Large intestine (tissue), 3 donors: Measurements from ENCODE around the gene FADD. TPM values are rescaled to one million over a fixed set of nuclear protein-coding genes. Genes with fewer than 3 reads are reported as not detected.

ENCODE experiments used
- DNase-seq, 2 donors: peaks; one replicate each; pipeline versions ENCODE4 v3.0.0 to v3.0.0-alpha.2; 2013
- H3K27ac ChIP-seq: one replicate; pipeline ENCODE4 v1.5.1; 2013; ENCODE audit warnings: low read length
- H3K27me3 ChIP-seq: 2 replicates; pipeline ENCODE4 v1.6.1; 2013; ENCODE audit warnings: low read length; ENCODE audit not compliant: control insufficient read depth, insufficient read depth
- H3K36me3 ChIP-seq: 2 replicates; pipeline ENCODE4 v1.6.1; 2013; ENCODE audit warnings: low read length; ENCODE audit not compliant: control insufficient read depth, insufficient read depth
- H3K4me1 ChIP-seq: one replicate; pipeline ENCODE4 v1.6.1; 2013; ENCODE audit warnings: low read length; ENCODE audit not compliant: control insufficient read depth, insufficient read depth
- H3K4me3 ChIP-seq: one replicate; pipeline ENCODE4 v1.5.1; 2013; ENCODE audit warnings: low read length
- H3K9me3 ChIP-seq: one replicate; pipeline ENCODE4 v1.6.1; 2013; ENCODE audit warnings: mild to moderate bottlenecking, low read depth, low read length, moderate library complexity; ENCODE audit not compliant: control insufficient read depth
- WGBS: methylation state at CpG from one replicate; pipeline ENCODE4 v1.1.5; 2013; ENCODE audit warnings: low lambda C conversion rate; ENCODE audit not compliant: insufficient coverage; 5-methylcytosine and 5-hydroxymethylcytosine counted together
- polyA plus RNA-seq: library from polyadenylated mRNA; unstranded; fragments of 120-200 nt; gene quantifications from one replicate; pipeline ENCODE4 v1.2.1, GENCODE V29; 2013

FADD gene
- polyA plus RNA-seq, 1 donor: 18.1 TPM

DNA sequence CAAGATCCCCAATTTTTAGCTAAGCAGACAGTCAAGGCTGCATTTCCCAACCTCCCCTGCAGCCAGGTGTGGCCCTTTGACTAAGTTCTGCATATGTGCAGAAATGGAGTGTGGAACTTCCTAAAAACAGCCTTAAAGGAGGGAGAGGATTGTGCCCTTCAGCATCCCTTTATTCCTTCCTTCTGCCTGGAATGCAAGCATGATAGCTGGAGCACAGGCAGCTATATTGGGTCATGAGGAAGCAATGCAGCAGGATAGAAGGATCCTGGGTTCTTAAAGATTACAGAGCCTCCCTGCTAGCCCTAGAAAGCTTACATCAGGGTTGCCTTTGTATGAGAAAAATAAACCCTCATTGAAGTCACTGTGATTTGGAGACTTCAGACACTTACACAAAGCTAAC lies 29.9 kb downstream of the FADD start:
- H3K27me3 ChIP-seq: no peaks in the 10 kb centered on the region
- DNase-seq: no peak
- no peak overlapping the region for H3K27ac ChIP-seq
- no peak overlapping the region for H3K4me3 ChIP-seq
- H3K36me3 ChIP-seq: no peaks in the 10 kb centered on the region
- no peaks in the 10 kb centered on the region for H3K4me1 ChIP-seq
- H3K9me3 ChIP-seq: no peaks in the 10 kb centered on the region

GRCh38 chr11:70233511-70233934 lies 30.4 kb downstream of the FADD start:
- no peak for DNase-seq
- H3K4me1 ChIP-seq: no peaks in the 10 kb centered on the region
- no peaks in the 10 kb centered on the region for H3K9me3 ChIP-seq
- H3K27me3 ChIP-seq: no peaks in the 10 kb centered on the region
- no peak overlapping the region for H3K27ac ChIP-seq
- no CpG with 5 or more reads among the region's 11 CpGs for WGBS
- H3K36me3 ChIP-seq: no peaks in the 10 kb centered on the region
- H3K4me3 ChIP-seq: no peak overlapping the region

DNA sequence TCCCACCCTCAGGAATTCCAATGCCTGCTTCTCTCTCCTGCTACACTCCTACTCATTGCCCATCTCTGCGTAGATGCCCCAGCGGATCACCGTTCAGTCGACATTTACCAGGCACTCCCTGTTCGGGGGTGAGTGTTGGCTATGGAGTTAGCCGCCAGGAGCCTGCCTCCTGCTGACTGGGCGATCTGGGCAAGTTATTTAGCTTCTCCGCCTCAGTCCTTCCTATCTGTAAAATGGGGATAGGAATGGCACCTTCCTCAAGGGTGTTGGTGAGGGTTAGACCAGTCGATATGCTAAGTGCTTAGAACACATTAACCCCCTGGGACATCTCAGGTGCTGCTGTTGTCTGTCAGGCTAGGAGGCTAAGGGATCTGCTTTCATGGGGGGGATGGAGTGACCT lies 30.9 kb downstream of the FADD start:
- H3K4me3 ChIP-seq: no peak overlapping the region
- no CpG with 5 or more reads among the region's 9 CpGs for WGBS

GRCh38 chr11:70240337-70240736 lies 37.2 kb downstream of the FADD start:
- Histone ChIP-seq H3K27ac (no peak overlapping the region), H3K9me3 (no peaks in the 10 kb centered on the region), H3K4me3 (no peak overlapping the region), H3K4me1 (peaks cover 6% of the 10 kb centered on the region), H3K36me3 (no peaks in the 10 kb centered on the region), H3K27me3 (no peaks in the 10 kb centered on the region)
- no CpG with 5 or more reads among the region's 16 CpGs for WGBS
- no peak for DNase-seq

More for the DNA sequence above, 30.9 kb downstream of the FADD start:
- no peaks in the 10 kb centered on the region for H3K27me3 ChIP-seq
- no peaks in the 10 kb centered on the region for H3K36me3 ChIP-seq
- no peaks in the 10 kb centered on the region for H3K9me3 ChIP-seq
- H3K4me1 ChIP-seq: no peaks in the 10 kb centered on the region
- H3K27ac ChIP-seq: no peak overlapping the region
- no peak for DNase-seq

GRCh38 chr11:70241709-70242108 lies 38.6 kb downstream of the FADD start:
- Histone ChIP-seq H3K4me3 (no peak overlapping the region), H3K27ac (no peak overlapping the region), H3K9me3 (no peaks in the 10 kb centered on the region), H3K36me3 (no peaks in the 10 kb centered on the region), H3K4me1 (peaks cover 6% of the 10 kb centered on the region), H3K27me3 (no peaks in the 10 kb centered on the region)
- WGBS: 100% methylated on average over 1 of the region's 3 CpGs
- DNase-seq: no peak

DNA sequence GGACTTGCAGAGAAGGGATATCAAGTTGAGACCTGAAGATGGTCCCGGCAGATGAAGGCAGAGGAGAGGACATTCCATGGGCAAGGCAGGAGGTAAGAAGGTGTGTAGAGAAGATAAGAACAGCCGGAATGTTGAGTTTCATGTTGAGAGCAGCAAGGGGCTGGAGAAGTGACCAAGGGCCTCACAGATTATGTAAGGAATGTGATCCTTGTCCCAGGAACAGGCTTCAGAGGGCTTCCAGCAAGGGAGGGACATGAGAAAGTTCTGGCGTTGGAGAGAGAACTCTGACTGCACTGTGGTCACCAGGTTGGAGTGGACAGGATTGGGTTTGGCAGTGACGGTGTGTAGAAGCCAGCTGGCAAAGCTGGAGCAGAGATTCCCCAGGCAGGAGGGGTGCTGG lies 39.8 kb downstream of the FADD start:
- no peak overlapping the region for H3K4me3 ChIP-seq
- H3K27me3 ChIP-seq: no peaks in the 10 kb centered on the region
- peak overlapping the region; percentile 23 for H3K27ac ChIP-seq
- 38% methylated on average over 1 of the region's 4 CpGs for WGBS
- peaks cover 12% of the 10 kb centered on the region for H3K4me1 ChIP-seq
- no peaks in the 10 kb centered on the region for H3K9me3 ChIP-seq
- peak; percentile 26 to 61 for DNase-seq
- no peaks in the 10 kb centered on the region for H3K36me3 ChIP-seq

DNA sequence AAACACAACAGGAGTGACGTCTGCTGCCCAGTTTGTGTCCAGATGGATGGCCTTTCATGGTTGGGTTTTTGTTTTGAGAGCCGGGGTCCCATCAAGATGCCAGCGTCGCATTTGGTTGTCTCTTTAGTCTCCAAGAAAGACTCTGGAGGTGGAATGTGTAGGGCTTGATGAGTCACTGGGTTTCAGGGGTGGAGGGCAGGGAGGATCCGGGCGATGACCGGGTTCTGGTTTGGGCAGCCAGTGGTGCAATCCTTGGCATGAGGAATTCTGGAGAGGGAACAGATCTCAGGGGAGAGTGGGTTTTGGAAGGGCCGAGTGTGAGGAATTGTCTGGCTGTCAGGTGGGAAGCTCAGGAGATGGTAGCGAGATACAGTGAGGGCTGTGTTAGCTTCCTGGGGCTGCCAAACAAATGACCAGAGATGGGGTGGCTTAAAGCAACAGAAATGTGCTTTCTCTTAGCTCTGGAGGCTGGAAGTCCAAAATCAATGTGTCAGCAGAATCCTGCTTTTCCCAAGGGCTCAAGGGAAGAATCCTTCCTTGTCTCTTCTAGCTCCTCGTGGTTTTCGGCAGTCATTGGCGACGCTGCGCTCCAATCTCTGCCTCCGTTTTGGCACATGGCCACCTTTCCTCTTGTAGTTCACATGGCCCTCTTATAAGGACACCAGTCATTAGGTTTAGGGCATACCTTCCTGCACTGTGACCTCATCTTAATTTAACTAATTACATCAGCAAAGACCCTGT lies 41.0 kb downstream of the FADD start:
- WGBS: 100% methylated on average over 1 of the region's 15 CpGs
- H3K4me3 ChIP-seq: no peak overlapping the region
- DNase-seq: no peak
- peaks cover 12% of the 10 kb centered on the region for H3K4me1 ChIP-seq
- H3K36me3 ChIP-seq: no peaks in the 10 kb centered on the region
- no peaks in the 10 kb centered on the region for H3K27me3 ChIP-seq
- no peak overlapping the region for H3K27ac ChIP-seq
- H3K9me3 ChIP-seq: no peaks in the 10 kb centered on the region

DNA sequence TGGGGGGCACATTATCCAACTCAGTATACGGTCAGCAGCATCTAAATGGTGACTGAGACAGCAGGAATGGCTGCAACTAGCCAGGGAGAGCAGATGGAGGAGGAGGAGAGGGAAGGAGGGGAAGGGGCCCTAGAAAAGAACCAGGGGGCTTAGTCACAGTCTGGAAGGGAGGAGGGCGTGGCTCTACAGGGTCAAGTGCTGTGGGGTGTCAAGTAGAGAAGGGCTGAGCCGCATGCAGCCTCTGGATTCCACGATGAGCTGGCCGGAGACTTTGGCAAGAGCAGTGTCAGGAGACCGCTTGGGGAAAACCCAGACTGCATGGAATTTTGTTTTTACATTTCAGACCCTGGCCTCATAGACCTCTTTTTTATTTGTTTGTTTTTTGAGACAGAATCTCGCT lies 41.6 kb downstream of the FADD start:
- Histone ChIP-seq H3K36me3 (no peaks in the 10 kb centered on the region), H3K9me3 (no peaks in the 10 kb centered on the region), H3K27me3 (no peaks in the 10 kb centered on the region), H3K4me1 (peaks cover 12% of the 10 kb centered on the region), H3K4me3 (no peak overlapping the region), H3K27ac (no peak overlapping the region)
- DNase-seq: no peak
- no CpG with 5 or more reads among the region's 7 CpGs for WGBS

GRCh38 chr11:70246196-70246595 lies 43.1 kb downstream of the FADD start:
- Histone ChIP-seq H3K4me3 (no peak overlapping the region), H3K27ac (no peak overlapping the region), H3K4me1 (peaks cover 12% of the 10 kb centered on the region), H3K27me3 (no peaks in the 10 kb centered on the region), H3K9me3 (no peaks in the 10 kb centered on the region), H3K36me3 (no peaks in the 10 kb centered on the region)
- WGBS: no CpG with 5 or more reads among the region's 8 CpGs
- no peak for DNase-seq

DNA sequence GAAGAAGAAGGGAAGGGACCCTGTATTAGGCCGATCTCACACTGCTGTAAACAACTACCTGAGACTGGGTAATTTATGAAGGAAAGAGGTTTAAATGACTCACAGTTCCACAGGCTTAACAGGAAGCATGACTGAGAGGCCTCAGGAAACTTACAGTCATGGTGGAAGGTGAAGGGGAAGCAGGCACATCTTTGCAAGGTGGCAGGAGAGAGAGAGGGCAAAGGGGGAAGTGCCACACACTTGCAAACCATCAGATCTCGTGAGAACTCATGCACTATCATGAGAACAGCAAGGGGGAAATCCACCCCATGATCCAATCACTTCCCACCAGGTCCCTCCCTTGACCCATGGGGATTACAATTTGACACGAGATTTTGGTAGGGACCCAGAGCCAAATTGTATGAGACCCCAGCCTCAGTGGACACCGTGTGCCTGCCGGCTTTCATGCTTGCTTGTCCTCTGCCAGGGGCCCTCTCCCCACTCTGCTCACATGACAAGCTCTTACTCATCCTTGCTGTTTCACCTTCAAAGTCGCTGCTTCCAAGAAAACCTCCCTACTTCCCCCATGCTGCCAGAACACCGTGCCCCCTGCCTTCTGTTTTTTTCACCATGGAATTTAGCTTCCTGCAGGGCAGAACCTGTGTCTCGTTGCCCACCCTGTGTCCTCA lies 44.1 kb downstream of the FADD start:
- Histone ChIP-seq H3K36me3 (no peaks in the 10 kb centered on the region), H3K4me3 (no peak overlapping the region), H3K4me1 (peaks cover 12% of the 10 kb centered on the region), H3K27me3 (no peaks in the 10 kb centered on the region), H3K27ac (no peak overlapping the region), H3K9me3 (no peaks in the 10 kb centered on the region)
- no CpG with 5 or more reads among the region's 8 CpGs for WGBS
- DNase-seq: peak in 1 of 2 donors; percentile 14

DNA sequence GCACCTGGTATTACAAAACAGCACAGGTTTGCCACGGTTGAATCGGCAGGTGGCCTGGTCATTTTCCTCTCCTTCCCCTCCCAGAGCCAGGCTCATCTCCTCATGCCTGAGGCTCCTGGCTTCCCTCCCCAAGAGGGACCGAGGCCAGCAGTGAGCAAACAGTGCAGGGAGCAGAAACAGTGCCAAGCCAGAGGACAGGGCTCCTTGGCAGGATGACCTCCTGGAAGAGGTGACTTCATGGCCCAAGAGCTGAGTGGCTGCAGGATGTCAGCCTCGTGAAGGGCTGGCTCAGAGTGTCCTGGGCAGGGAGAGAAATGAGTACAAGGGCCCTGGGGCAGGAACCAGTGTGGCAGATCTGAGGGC lies 44.6 kb downstream of the FADD start:
- Histone ChIP-seq H3K27me3 (no peaks in the 10 kb centered on the region), H3K4me3 (no peak overlapping the region), H3K4me1 (peaks cover 7% of the 10 kb centered on the region), H3K9me3 (no peaks in the 10 kb centered on the region), H3K27ac (no peak overlapping the region), H3K36me3 (no peaks in the 10 kb centered on the region)
- no peak for DNase-seq
- WGBS: no CpG with 5 or more reads among the region's 4 CpGs
